Smooth muscle cell (in vitro differentiated cells): ENCODE data around the gene RABGAP1L. TPM values are rescaled to one million over a fixed set of nuclear protein-coding genes. Genes with fewer than 3 reads are reported as not detected.

Experiments used
- DNase-seq: peaks from one replicate; lab custom pipeline; 2025; ENCODE audit not compliant: unreplicated experiment; lab: John Stamatoyannopoulos, UW
- H2AFZ ChIP-seq: fragments of 200-600 bp; sonication (generic); 2 replicates; pipeline ENCODE4 v1.6.0; 2016; ENCODE audit warnings: antibody characterized with exemption, low read depth, mild to moderate bottlenecking
- H3F3A ChIP-seq: fragments of 200-600 bp; sonication (generic); 2 replicates; pipeline ENCODE4 v1.6.0; 2017; ENCODE audit warnings: antibody characterized with exemption, low read depth
- H3K27ac ChIP-seq: fragments of 200-600 bp; sonication (generic); 2 replicates; pipeline ENCODE4 v1.5.1; 2016; ENCODE audit warnings: low read depth, mild to moderate bottlenecking
- H3K27me3 ChIP-seq: fragments of 200-600 bp; sonication (generic); 2 replicates; pipeline ENCODE4 v1.6.1; 2016; ENCODE audit warnings: low read depth, mild to moderate bottlenecking
- H3K36me3 ChIP-seq: fragments of 200-600 bp; sonication (generic); 2 replicates; pipeline ENCODE4 v1.5.1; 2016; ENCODE audit warnings: low read depth
- H3K4me1 ChIP-seq: fragments of 200-600 bp; sonication (generic); 2 replicates; pipeline ENCODE4 v1.5.1; 2016; ENCODE audit warnings: low read depth
- H3K4me2 ChIP-seq: fragments of 200-600 bp; sonication (generic); 2 replicates; pipeline ENCODE4 v1.6.0; 2016; ENCODE audit warnings: mild to moderate bottlenecking
- H3K4me3 ChIP-seq: fragments of 200-600 bp; sonication (generic); 2 replicates; pipeline ENCODE4 v1.5.1; 2016; ENCODE audit warnings: mild to moderate bottlenecking
- H3K79me2 ChIP-seq: fragments of 200-600 bp; sonication (generic); 2 replicates; pipeline ENCODE4 v1.6.0; 2016; ENCODE audit warnings: low read depth, mild to moderate bottlenecking
- H3K9ac ChIP-seq: fragments of 200-600 bp; sonication (generic); 2 replicates; pipeline ENCODE4 v1.6.0; 2016; ENCODE audit warnings: low read depth
- H3K9me3 ChIP-seq: fragments of 200-600 bp; sonication (generic); replicated peaks from 2 replicates; pipeline ENCODE4 v1.5.1; 2016; ENCODE audit warnings: low read depth
- H4K20me1 ChIP-seq: fragments of 200-600 bp; sonication (generic); 2 replicates; pipeline ENCODE4 v1.6.0; 2016; ENCODE audit warnings: low read depth
- CTCF ChIP-seq: fragments of 200-600 bp; sonication (generic); IDR thresholded peaks from 2 replicates; pipeline ENCODE4 v1.5.1; 2017; ENCODE audit warnings: borderline replicate concordance, mild to moderate bottlenecking, antibody characterized with exemption; ENCODE audit not compliant: insufficient read depth, poor library complexity, severe bottlenecking
- WGBS: methylation state at CpG from one replicate; pipeline ENCODE4 v1.1.7; 2016; ENCODE audit warnings: low lambda C conversion rate; 5-methylcytosine and 5-hydroxymethylcytosine counted together
- polyA plus RNA-seq: library from polyadenylated mRNA; unstranded; fragments of >200 nt; fragmentation: Nextera tagmentation; extraction: Ambion mirVana; gene quantifications from 2 replicates; pipeline ENCODE4 v1.2.1, GENCODE V29; 2016
- total RNA-seq: library from RNA; depleted of rRNA; stranded (reverse); fragments of >200 nt; gene quantifications from 2 replicates; pipeline ENCODE4 v1.2.3, GENCODE V29; 2014

RABGAP1L gene
- total and polyA plus RNA-seq, 2 experiments from 2014 or later = 4.8 to 24.7 TPM

GRCh38 chr1:175036476-175036875, 877.2 kb downstream of the RABGAP1L start:
- DNase-seq = no peak
- H3K9ac ChIP-seq = peak overlapping the region; percentile 4
- H3K36me3 ChIP-seq = no peaks in the 10 kb centered on the region
- H3K4me2 ChIP-seq = no peak overlapping the region
- no peaks in the 10 kb centered on the region for H3F3A ChIP-seq
- H3K4me1 ChIP-seq = no peaks in the 10 kb centered on the region
- no peak overlapping the region for H2AFZ ChIP-seq
- H3K27me3 ChIP-seq = no peaks in the 10 kb centered on the region
- TF ChIP-seq CTCF = no peak
- WGBS = 62% methylated on average over 3 of the region's 3 CpGs
- no peak overlapping the region for H3K4me3 ChIP-seq
- H3K9me3 ChIP-seq = no peaks in the 10 kb centered on the region
- no peaks in the 10 kb centered on the region for H3K79me2 ChIP-seq
- no peaks in the 10 kb centered on the region for H4K20me1 ChIP-seq
- H3K27ac ChIP-seq = peak overlapping the region; percentile 37

DNA sequence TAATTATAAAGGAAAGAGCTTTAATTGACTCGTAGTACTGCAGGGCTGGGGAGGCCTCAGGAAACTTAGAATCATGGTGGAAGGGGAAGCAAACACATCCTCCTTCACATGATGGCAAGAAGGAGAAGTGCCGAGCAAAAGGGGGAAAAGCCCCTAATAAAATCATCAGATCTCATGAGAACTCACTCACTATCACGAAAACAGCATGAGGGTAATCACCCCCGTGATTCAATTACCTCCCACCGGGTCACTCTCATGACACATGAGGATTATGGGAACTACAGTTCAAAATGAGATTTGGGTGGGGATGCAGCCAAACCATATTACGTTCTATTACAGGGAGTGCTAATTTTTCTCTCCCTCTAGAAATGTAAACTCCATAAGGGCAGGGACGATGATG, 878.1 kb downstream of the RABGAP1L start:
- no peak for DNase-seq
- Histone ChIP-seq H3F3A (no peaks in the 10 kb centered on the region), H3K27me3 (no peaks in the 10 kb centered on the region), H3K4me3 (no peak overlapping the region), H3K9ac (no peak overlapping the region), H3K27ac (peak overlapping the region; percentile 40), H4K20me1 (no peaks in the 10 kb centered on the region), H2AFZ (no peak overlapping the region), H3K79me2 (no peaks in the 10 kb centered on the region), H3K4me1 (no peaks in the 10 kb centered on the region), H3K36me3 (no peaks in the 10 kb centered on the region), H3K9me3 (no peaks in the 10 kb centered on the region), H3K4me2 (no peak overlapping the region)
- no peak for TF ChIP-seq CTCF
- WGBS = 59% methylated on average over 7 of the region's 7 CpGs

DNA sequence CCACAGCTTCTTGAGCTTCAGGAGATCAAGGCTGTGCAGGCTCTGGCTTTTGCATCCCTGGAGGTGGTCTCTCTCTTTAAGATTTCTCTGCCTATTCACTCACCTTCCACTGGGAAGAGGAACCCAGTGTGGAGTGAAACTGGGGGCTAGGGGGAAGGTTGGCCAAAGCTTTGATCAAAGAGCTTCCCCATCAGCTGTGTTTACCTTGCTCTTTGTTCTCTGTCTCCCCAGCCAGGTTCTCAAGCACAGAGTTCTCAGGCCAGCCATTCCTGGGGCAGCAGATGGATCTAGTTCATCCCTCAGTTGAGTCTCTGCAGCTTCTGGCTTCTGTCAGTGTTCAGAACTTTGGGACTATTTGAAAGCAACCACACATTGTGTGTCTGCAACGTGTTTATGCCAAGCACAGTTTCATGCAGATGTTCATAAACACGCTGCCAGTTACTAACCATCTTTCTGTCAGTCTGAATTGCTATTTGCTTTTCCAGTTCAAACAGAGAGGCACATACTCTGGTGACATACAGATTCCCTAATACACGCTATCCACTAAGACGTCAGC, 881.1 kb downstream of the RABGAP1L start:
- no peak overlapping the region for H3K9ac ChIP-seq
- no peaks in the 10 kb centered on the region for H3K36me3 ChIP-seq
- 78% methylated on average over 4 of the region's 4 CpGs for WGBS
- no peaks in the 10 kb centered on the region for H3K4me1 ChIP-seq
- H3K27ac ChIP-seq = no peak overlapping the region
- H3K4me3 ChIP-seq = no peak overlapping the region
- no peaks in the 10 kb centered on the region for H3F3A ChIP-seq
- H3K4me2 ChIP-seq = no peak overlapping the region
- no peaks in the 10 kb centered on the region for H4K20me1 ChIP-seq
- H3K79me2 ChIP-seq = no peaks in the 10 kb centered on the region
- DNase-seq = no peak
- TF ChIP-seq CTCF = no peak
- H3K27me3 ChIP-seq = no peaks in the 10 kb centered on the region
- no peak overlapping the region for H2AFZ ChIP-seq
- H3K9me3 ChIP-seq = no peaks in the 10 kb centered on the region

DNA sequence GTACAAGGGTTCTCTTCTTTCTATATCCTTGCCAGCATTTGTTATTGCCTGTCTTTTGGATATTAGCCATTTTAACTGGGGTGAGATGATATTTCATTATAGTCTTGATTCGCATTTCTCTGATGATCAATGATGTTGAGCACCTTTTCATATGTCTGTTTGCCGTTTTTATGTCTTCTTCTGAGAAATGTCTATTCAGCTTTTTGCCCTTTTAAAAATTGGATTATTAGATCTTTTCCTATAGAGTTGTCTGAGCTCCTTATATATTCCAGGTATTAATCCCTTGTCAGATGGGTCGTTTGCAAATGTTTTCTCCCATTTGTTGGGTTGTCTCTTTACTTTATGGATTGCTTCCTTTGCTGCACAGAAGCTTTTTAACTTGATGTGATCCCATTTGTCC, 883.3 kb downstream of the RABGAP1L start:
- H3K27ac ChIP-seq = no peak overlapping the region
- no peaks in the 10 kb centered on the region for H3K79me2 ChIP-seq
- H3K4me1 ChIP-seq = no peaks in the 10 kb centered on the region
- no peaks in the 10 kb centered on the region for H3K36me3 ChIP-seq
- no peaks in the 10 kb centered on the region for H3K27me3 ChIP-seq
- no peak overlapping the region for H3K4me2 ChIP-seq
- H4K20me1 ChIP-seq = no peaks in the 10 kb centered on the region
- no peak overlapping the region for H3K4me3 ChIP-seq
- no peak for TF ChIP-seq CTCF
- WGBS = 80% methylated on average over 3 of the region's 3 CpGs
- H3K9ac ChIP-seq = no peak overlapping the region
- no peaks in the 10 kb centered on the region for H3F3A ChIP-seq
- H3K9me3 ChIP-seq = no peaks in the 10 kb centered on the region
- DNase-seq = no peak
- H2AFZ ChIP-seq = no peak overlapping the region
